DMS79 (cell line): ENCODE results near the gene RRAD.
"Not testable (repeated sequence)": the region's sequence is repeated elsewhere in the genome, so short reads cannot be mapped to it uniquely, and the experiment has no call there.

ENCODE experiments used
- DNase-seq: peaks from one replicate; lab custom pipeline; 2025; lab: John Stamatoyannopoulos, UW

RRAD gene

DNA sequence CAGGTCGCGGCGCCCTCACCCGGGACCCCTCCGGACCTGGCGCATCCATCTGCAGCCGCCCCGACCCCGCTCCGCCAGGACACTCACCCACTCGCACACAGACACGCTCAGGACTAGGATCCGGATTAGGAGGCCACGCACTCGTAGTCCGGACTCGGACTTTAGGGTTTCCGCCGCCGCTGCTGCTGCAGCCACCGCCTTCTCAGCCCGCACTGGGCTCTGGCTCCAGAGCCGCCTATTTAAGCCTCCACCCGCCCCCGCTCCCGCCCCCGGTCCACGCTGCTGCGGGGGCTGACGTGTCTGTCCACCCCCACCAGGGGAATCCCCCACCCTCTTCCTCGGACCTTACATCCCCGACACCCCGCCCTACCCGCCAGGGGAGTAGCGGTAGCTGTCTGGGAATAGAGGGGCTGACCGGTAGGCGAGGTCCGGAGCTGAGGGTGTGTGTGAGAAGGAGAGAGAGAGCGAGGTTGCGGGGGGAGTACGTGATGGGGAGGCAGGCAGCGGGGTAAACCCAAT lies at the start of gene RRAD:
Gene RRAD, minus strand, starts transcription at position 214 of the 519 bp plus-strand sequence. CDS start 356 bp downstream, outside the sequence.
- no peak for DNase-seq

- DNase-seq, result not testable (repeated sequence)
These were observed 49.6 kb upstream of the RRAD start for GRCh38 chr16:66974932-66975246.

DNA sequence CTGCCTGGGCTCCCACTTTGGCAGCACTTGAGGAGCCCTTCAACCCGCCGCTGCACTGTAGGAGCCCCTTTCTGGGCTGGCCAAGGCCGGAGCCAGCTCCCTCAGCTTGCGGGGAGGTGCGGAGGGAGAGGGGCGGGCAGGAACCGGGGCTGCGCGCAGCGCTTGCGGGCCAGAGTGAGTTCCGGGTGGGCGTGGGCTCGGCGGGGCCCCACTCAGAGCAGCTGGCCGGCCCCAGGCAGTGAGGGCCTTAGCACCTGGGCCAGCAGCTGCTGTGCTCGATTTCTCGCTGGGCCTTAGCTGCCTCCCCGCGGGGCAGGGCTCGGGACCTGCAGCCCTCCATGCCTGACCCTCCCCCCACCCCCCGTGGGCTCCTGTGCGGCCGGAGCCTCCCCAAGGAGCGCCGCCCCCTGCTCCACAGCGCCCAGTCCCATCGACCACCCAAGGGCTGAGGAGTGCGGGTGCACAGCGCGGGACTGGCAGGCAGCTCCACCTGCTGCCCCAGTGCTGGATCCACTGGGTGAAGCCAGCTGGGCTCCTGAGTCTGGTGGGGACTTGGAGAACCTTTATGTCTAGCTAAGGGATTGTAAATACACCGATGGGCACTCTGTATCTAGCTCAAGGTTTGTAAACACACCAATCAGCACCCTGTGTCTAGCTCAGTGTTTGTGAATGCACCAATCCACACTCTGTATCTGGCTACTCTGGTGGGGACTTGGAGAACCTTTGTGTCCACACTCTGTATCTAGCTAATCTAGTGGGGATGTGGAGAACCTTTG lies 49.0 kb upstream of the RRAD start:
- not testable (repeated sequence) for DNase-seq

- DNase-seq, result no peak
These were observed 48.4 kb upstream of the RRAD start for GRCh38 chr16:66973716-66974115.

GRCh38 chr16:66972983-66973382 lies 47.6 kb upstream of the RRAD start:
- DNase-seq, result no peak

GRCh38 chr16:66970775-66971720 lies 45.7 kb upstream of the RRAD start:
- no peak for DNase-seq

GRCh38 chr16:66968847-66969246 lies 43.5 kb upstream of the RRAD start:
- no peak for DNase-seq

GRCh38 chr16:66964049-66964448 lies 38.7 kb upstream of the RRAD start:
- no peak for DNase-seq

GRCh38 chr16:66961914-66962313 lies 36.6 kb upstream of the RRAD start:
- DNase-seq, result no peak

DNA sequence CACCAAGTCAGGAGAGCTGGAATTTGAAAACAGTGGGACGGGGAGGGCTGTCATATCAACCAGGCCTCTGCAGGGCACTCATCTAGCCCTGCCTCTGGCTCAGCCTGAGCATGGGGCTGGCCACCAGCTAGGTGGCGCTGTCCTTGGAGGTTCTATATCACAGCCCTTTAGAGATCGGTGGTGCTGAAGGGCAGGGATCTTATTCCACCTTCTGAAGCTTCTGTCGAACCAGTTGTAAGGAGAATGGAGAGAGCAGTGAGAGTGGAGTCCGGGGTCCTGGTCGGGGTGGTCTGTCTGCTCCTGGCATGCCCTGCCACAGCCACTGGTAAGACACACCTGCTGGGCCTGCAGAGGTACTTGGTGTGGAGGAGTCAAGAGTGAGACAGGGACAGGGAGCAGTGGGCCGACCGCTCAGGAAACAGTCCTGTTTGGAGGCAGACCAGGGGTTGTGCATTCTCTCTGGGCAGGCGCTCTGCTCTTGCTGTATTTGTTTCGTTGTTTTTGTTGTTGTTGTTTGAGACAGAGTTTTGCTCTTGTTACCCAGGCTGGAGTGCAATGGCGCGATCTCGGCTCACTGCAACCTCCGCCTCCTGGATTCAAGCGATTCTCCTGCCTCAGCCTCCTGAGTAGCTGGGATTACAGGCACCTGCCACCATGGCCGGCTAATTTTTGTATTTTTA lies 35.9 kb upstream of the RRAD start, which contains the start of gene CES3:
Gene CES3, plus strand, starts transcription at position 202 of the 680 bp plus-strand sequence. Its CDS starts 42 bp downstream, at position 244.
- no peak for DNase-seq

- DNase-seq, result no peak
These were observed 34.9 kb upstream of the RRAD start for GRCh38 chr16:66960270-66960669.

- no peak for DNase-seq
These were observed 34.4 kb upstream of the RRAD start for GRCh38 chr16:66959704-66960161.

DNA sequence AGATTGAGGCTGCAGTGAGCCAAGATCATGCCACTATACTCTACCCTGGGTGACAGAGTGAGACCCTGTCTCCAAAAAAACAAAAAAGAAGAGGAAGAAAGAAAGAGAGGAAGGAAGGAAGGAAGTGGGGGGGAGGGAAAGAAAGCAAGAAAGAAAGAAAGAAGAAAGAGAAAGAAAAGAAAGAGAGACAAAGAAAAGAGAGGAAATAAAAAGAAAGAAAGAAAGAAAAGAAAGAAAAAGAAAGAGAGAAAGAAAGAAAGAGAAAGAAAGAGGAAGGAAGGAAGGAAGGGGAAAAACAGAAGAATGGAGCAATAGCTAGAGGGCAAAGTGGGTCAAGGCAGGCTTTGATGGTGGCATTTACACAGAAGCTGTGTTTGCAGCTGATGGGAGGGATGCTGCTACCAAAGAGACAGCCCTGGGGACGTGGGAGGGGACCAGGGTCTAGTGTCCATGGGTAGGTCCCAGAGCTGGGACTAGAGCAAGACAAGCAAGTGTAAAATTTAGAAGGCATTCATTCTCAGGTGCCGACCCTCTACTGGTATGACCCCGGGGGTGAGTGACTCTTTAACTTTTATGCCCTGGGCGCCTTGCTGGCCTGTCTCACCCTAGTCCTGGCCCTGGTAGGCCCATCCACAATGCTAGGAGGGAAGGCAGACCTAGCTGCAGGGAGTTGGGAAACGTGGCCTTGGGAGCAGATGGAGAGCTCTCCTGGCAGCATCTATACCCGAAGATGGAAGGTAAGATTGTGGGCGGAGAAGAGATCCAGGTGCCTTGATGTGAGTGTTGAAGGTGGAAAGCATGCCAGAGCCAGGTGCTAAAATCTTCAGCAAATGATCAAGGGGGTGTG lies 33.7 kb upstream of the RRAD start:
- DNase-seq, result no peak

DNA sequence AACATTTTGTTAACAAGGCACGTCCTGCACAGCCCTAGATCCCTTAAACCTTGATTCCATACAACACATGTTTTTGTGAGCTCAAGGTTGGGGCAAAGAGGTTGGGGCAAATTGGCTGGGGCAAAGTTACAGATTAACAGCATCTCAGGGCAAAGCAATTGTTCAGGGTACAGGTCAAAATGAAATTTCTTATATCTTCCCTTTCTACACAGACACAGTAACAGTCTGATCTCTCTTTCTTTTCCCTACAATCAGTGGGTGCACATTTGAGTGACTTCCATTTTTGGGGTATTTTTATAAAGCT lies 30.8 kb upstream of the RRAD start:
- DNase-seq, result not testable (repeated sequence)

- not testable (repeated sequence) for DNase-seq
These were observed 30.2 kb upstream of the RRAD start for GRCh38 chr16:66955363-66956153.

DNA sequence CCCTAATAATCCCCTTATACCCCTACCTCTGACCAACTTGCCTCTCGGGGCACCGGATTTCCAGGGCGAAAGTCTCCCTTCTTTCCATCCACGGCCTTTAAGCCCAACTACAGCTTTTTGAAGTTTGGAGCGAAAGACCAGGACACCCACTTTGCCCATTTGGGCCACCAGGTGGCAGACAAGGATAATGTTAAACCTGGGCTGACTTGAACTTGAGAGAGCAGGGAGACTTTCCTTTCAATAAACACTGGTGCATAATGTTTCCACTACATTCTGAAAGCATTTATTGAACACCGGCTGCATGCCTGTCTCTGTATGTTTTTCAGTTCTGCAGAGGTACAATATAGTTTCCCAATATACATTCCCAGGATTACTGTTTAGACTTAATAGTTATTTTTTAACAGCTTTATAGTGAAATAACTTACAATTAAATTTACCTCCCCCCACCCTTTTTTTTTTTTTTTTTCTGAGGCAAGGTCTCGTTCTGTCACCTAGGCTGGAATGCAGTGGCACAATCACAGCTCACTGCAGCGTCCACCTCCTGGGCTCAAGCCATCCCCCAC lies 28.8 kb upstream of the RRAD start:
- no peak for DNase-seq

- no peak for DNase-seq
These were observed 28.2 kb upstream of the RRAD start for GRCh38 chr16:66953462-66954096.

- DNase-seq, result no peak
These were observed 27.2 kb upstream of the RRAD start for GRCh38 chr16:66952430-66953110.
